HG03521 (cell line): ENCODE data around the gene TOP1.

Experiments
- ATAC-seq: cut with Tn5 transposase; IDR thresholded peaks from one replicate; pipeline ENCODE4 v1.9.1; 2021; ENCODE audit warnings: mild to moderate bottlenecking, moderate library complexity; ENCODE audit not compliant: unreplicated experiment

TOP1 gene

GRCh38 chr20:41028359-41029149, at the start of gene TOP1:
Gene TOP1 (plus strand): TSS chr20:41028822. CDS start chr20:41029068, 246 bp downstream.
- ATAC-seq, result peak; percentile 94

- ATAC-seq, result no peak
These were observed 49.4 kb upstream of the TOP1 start for GRCh38 chr20:40979247-40979646.

- no peak for ATAC-seq
These were observed 48.4 kb upstream of the TOP1 start for GRCh38 chr20:40980106-40980827.

- no peak for ATAC-seq
These were observed 47.8 kb upstream of the TOP1 start for GRCh38 chr20:40980828-40981310.

- ATAC-seq, result no peak
These were observed 46.0 kb upstream of the TOP1 start for GRCh38 chr20:40982415-40983145.

- ATAC-seq, result no peak
These were observed 44.7 kb upstream of the TOP1 start for GRCh38 chr20:40983898-40984297.

- no peak for ATAC-seq
These were observed 44.1 kb upstream of the TOP1 start for GRCh38 chr20:40984496-40984895.

GRCh38 chr20:40986774-40987173, 41.8 kb upstream of the TOP1 start:
- no peak for ATAC-seq

- peak; percentile 40 for ATAC-seq
These were observed 38.0 kb upstream of the TOP1 start for GRCh38 chr20:40990542-40991120.

GRCh38 chr20:40991181-40991889, 37.3 kb upstream of the TOP1 start:
- peak; percentile 91 for ATAC-seq

GRCh38 chr20:40992349-40993113, 36.1 kb upstream of the TOP1 start:
- no peak for ATAC-seq

GRCh38 chr20:40993794-40994540, 34.7 kb upstream of the TOP1 start:
- no peak for ATAC-seq

GRCh38 chr20:40996326-40996725, 32.3 kb upstream of the TOP1 start:
- ATAC-seq, result no peak

- no peak for ATAC-seq
These were observed 31.5 kb upstream of the TOP1 start for GRCh38 chr20:40997116-40997515.

- no peak for ATAC-seq
These were observed 28.8 kb upstream of the TOP1 start for GRCh38 chr20:40999841-41000240.

GRCh38 chr20:41000628-41001027, 28.0 kb upstream of the TOP1 start:
- no peak for ATAC-seq

GRCh38 chr20:41001497-41001896, 27.1 kb upstream of the TOP1 start:
- ATAC-seq, result no peak

GRCh38 chr20:41002842-41003142, 25.8 kb upstream of the TOP1 start:
- no peak for ATAC-seq
